ENCODE measurements around the gene GMDS. TPM values are rescaled to one million over a fixed set of nuclear protein-coding genes. Genes with fewer than 3 reads are reported as not detected.
"Not testable (repeated sequence)": the region's sequence is repeated elsewhere in the genome, so short reads cannot be mapped to it uniquely, and the experiment has no call there.

Gene GMDS
- total RNA-seq, 1 donor from 2014 or later = 30.1 TPM

DNA sequence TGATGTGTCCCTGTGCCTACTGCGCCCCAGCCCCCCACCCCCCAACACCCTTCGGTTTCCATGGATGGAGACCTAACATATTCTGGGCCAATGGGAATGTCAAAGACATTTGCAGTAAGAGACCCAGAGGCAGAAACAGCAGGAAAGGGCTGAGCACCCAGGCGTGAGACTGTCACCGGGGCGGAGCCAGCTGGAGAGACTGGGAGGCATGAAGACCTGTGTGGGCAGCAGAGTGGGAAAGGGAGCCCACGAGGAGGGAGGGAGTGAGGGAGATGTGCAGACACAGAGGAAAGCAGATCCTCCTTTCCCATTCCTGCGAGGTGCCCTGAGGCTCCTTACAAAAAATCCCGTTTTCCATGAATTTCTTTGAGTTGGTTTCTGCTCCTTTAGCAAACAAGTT, 485.5 kb downstream of the GMDS start:
- Mint-ChIP-seq H3K36me3 (ENCODE audit: low read depth) (no peaks in the 10 kb centered on the region), H3K4me1 (no peaks in the 10 kb centered on the region), H3K9me3 (no peaks in the 10 kb centered on the region), H3K27me3 (no peaks in the 10 kb centered on the region), H3K27ac (no peak overlapping the region), H3K4me3 (no peak overlapping the region)
- ATAC-seq (ENCODE audit: low read depth) = no peak
- intact Hi-C loops (cut with micrococcal nuclease) = no loop called here
- TF ChIP-seq, protein P1, sequence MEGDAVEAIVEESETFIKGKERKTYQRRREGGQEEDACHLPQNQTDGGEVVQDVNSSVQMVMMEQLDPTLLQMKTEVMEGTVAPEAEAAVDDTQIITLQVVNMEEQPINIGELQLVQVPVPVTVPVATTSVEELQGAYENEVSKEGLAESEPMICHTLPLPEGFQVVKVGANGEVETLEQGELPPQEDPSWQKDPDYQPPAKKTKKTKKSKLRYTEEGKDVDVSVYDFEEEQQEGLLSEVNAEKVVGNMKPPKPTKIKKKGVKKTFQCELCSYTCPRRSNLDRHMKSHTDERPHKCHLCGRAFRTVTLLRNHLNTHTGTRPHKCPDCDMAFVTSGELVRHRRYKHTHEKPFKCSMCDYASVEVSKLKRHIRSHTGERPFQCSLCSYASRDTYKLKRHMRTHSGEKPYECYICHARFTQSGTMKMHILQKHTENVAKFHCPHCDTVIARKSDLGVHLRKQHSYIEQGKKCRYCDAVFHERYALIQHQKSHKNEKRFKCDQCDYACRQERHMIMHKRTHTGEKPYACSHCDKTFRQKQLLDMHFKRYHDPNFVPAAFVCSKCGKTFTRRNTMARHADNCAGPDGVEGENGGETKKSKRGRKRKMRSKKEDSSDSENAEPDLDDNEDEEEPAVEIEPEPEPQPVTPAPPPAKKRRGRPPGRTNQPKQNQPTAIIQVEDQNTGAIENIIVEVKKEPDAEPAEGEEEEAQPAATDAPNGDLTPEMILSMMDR (IDR thresholded peaks at IDR 0.05) = no peak
- ChIA-PET CTCF (no interaction called here), POLR2A (no interaction called here)
- DNase-seq = no peak

DNA sequence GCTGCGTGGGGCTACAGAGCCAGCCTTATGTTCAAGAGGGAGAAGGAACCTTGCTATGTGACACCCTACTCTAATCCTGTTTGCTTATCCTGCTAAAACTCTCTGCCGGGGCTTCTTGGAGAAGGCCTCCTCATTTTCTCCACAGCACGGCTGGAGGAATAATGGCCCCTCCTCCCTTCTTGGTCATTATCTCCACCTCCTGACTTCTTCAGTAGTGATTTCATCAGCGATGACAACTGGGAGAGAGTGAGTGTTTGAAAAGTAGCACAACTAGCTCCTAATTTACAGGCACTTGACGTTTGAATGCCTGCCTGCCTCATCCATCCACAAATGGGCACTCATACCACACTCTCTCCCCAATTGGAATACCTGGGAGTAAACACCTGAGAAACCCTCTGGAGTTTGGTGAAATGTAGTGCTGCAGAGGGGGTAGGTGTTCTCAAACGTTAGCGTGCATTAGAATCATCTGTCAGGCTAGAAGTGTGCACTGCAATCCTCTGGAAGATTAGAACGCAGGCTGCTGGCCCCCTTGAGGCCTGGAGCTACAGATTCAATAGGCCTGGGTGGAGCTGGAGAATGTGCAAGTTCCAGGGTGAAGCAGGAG, 487.2 kb downstream of the GMDS start:
- no peaks in the 10 kb centered on the region for H3K4me1 Mint-ChIP-seq
- ChIA-PET POLR2A (no interaction called here), CTCF (interaction anchor here (1.6 kb wide), 1 partner anchor 346 kb away, joined by 4 read pairs; no protein-coding TSS in a partner anchor)
- TF ChIP-seq, protein P1 (IDR thresholded peaks at IDR 0.05) = no peak
- ATAC-seq (ENCODE audit: low read depth) (no peak), DNase-seq (no peak)
- no peak overlapping the region for H3K4me3 Mint-ChIP-seq
- intact Hi-C loops (cut with micrococcal nuclease) = no loop called here
- H3K27me3 Mint-ChIP-seq = no peaks in the 10 kb centered on the region
- peaks cover 6% of the 10 kb centered on the region for H3K9me3 Mint-ChIP-seq
- no peak overlapping the region for H3K27ac Mint-ChIP-seq
- peaks cover 2% of the 10 kb centered on the region for H3K36me3 Mint-ChIP-seq (ENCODE audit: low read depth)

DNA sequence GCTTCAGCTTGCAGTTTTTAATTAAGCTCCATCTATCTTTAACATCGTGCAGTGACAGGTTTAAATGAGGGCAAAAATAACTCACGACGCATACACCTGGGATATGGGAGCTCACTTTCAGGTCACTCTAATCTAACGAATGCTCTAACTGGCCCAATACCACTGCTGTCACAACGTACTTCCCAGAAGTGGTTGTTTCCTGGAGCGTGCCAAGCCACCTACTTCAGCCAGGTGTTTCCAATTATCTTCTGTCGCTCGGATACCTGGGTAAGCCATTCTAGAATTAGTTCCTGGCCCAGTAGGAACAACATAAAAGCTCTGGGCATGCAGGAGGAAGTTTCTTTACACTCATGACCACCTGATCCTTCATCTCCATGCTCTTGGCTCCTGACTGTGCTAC, 488.3 kb downstream of the GMDS start:
- Mint-ChIP-seq H3K36me3 (ENCODE audit: low read depth) (peaks cover 6% of the 10 kb centered on the region), H3K9me3 (peaks cover 15% of the 10 kb centered on the region), H3K4me3 (no peak overlapping the region), H3K4me1 (no peaks in the 10 kb centered on the region), H3K27ac (no peak overlapping the region), H3K27me3 (no peaks in the 10 kb centered on the region)
- POLR2A ChIA-PET = no interaction called here
- no peak for ATAC-seq (ENCODE audit: low read depth)
- TF ChIP-seq, protein P1 (IDR thresholded peaks at IDR 0.05) = no peak
- intact Hi-C loops (cut with micrococcal nuclease) = no loop called here
- DNase-seq = no peak
- CTCF ChIA-PET = no interaction called here

DNA sequence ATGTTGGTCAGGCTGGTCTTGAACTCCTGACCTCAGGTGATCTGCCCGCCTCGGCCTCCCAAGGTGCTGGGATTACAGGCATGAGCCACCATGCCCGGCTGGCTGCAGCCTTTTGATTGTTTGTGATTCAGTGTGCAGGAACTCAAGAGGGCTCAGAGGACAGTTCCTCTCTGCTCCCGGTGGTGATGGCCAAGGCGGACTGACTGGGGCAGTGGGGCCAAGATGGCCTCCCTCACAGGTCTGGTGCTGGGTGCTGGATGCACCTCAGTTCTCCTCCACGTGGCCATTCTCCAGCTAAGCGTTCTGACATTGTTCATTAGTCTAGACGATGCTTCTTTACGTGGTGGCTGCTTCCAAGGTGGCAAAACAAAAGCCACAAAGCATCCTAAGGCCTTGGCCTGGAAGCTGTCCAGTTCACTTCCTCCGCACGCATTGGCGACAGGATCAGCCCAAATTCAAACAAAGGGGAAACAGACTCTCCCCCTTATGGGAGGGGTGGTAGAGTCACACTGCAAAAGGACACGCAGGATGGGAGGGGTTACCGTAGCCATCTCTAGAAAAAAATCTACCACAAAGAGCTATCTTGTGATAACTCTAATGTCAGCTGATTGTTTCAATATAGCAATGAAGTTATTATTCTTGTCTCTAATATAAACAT, 488.8 kb downstream of the GMDS start:
- H3K4me1 Mint-ChIP-seq = no peaks in the 10 kb centered on the region
- H3K9me3 Mint-ChIP-seq = peaks cover 18% of the 10 kb centered on the region
- H3K27ac Mint-ChIP-seq = no peak overlapping the region
- H3K4me3 Mint-ChIP-seq = no peak overlapping the region
- DNase-seq = no peak
- no peak for ATAC-seq (ENCODE audit: low read depth)
- ChIA-PET CTCF (no interaction called here), POLR2A (no interaction called here)
- no peaks in the 10 kb centered on the region for H3K27me3 Mint-ChIP-seq
- H3K36me3 Mint-ChIP-seq (ENCODE audit: low read depth) = peaks cover 9% of the 10 kb centered on the region
- intact Hi-C loops (cut with micrococcal nuclease) = no loop called here
- TF ChIP-seq, protein P1 (IDR thresholded peaks at IDR 0.05) = no peak

DNA sequence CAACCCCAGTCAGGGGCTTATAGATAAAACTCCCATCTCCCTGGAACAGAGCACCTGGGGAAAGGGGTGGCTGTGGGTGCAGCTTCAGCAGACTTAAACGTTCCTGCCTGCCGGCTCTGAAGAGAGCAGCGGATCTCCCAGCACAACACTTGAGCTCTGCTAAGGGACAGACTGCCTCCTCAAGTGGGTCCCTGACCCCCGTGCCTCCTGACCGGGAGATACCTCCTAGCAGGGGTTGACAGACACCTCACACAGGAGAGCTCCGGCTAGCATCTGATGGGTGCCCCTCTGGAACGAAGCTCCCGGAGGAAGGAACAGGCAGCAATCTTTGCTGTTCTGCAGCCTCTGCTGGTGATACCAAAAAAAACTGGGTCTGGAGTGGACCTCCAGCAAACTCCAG, 494.3 kb downstream of the GMDS start:
- H3K4me1 Mint-ChIP-seq; H3K36me3 Mint-ChIP-seq (ENCODE audit: low read depth); CTCF ChIA-PET; ATAC-seq (ENCODE audit: low read depth); DNase-seq; H3K4me3 Mint-ChIP-seq; intact Hi-C loops (cut with micrococcal nuclease); H3K27me3 Mint-ChIP-seq; POLR2A ChIA-PET; H3K27ac Mint-ChIP-seq: not testable (repeated sequence)
- H3K9me3 Mint-ChIP-seq = peaks cover 19% of the 10 kb centered on the region
